Measurements from ENCODE around the gene TMEM244.
"Not testable (repeated sequence)": the region's sequence is repeated elsewhere in the genome, so short reads cannot be mapped to it uniquely, and the experiment has no call there.

Gene TMEM244

DNA sequence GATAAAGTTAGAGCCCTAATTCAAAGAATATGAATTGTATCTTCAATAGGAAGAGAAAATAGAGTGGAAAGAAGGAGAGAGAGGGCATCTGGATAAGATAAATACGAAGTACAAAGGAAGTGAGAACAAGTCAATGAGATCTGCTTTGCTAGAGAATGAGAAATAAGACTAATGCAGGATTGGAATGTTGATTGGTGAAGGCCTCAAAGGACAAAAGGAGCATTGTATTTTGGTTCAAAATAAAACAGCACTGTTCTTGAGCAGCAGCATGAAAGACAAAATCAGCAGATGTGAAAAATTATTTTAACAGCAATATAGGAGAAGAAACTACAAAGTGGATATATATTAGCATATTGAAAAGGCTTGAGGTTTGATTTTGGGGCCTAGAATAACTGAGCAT lies 5.1 kb upstream of the TMEM244 start:
- no peak for DNase-seq

- no peak for DNase-seq
Measured at GRCh38 chr6:129865013-129865412, 3.9 kb upstream of the TMEM244 start.

- DNase-seq: no peak
Measured at GRCh38 chr6:129863664-129864063, 2.5 kb upstream of the TMEM244 start.

DNA sequence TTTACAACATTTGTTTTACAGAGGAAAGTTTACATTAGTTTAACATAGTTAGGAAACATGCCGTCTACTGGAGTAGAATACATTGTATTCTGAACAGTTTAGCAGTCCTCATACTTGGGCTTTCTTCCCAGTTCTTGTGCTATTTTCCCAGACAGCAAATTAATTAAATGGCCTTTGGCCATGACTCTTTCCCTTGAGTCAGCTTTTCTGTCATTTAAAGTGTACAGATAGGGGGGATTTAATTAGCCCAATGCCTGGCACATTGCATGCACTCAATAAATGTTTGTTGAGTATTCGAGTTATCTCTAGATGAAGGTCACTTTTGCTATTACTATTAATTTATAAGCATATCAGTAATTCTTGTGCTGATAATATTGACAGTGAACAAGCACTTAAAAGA lies 1.6 kb downstream of the TMEM244 start:
- no peak for DNase-seq

- DNase-seq: no peak
Measured at GRCh38 chr6:129857838-129858237, 3.3 kb downstream of the TMEM244 start.

- no peak for DNase-seq
Measured at GRCh38 chr6:129853996-129854711, 7.0 kb downstream of the TMEM244 start.

DNA sequence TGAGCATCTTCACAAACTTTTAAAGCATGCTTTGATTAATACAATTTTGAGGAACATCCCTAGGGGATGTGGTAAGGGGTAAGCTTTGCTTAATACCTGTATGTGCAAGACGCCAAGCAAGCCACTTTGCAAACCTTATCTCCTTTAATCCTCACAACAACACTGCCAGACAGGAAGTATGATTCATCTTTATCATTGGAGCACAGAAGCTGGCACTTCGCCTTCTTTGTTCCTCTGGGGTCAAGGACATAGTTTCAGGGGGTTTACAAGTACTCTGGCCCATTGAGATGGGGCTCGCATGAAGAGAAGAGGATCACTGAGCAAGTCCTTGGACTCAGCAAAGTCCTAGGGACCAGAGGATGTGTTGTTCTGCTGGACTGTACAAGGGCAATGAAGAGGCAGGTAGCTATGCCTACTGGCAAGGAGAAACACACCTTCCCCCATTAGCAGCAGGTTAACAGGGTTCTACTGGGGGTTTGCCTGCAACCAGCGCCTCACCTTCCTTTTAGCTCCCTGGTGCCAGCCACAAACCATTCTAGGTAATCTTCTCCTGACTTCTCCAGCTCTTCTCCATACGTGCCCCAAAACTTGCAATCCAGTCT lies 8.8 kb downstream of the TMEM244 start:
- no peak for DNase-seq

GRCh38 chr6:129849456-129849855 lies 11.7 kb downstream of the TMEM244 start:
- DNase-seq: no peak

DNA sequence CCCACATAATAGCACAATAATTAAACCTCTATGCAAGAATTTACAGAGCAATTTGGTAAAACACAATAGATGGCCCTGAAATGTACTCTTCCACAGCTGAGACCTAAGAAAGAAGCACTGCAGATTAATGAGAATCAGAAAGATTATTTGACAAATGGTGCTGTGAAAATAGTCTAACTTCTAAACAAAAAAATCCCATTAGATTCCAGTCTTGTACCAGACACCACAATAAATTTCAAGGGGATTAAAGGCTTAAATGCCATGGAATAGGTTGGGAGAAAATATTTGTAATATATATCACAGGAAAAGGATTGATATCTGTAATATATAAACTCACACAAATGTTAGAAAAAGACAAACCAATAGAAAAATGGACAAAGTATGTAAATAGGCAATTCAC lies 14.4 kb downstream of the TMEM244 start:
- no peak for DNase-seq

DNA sequence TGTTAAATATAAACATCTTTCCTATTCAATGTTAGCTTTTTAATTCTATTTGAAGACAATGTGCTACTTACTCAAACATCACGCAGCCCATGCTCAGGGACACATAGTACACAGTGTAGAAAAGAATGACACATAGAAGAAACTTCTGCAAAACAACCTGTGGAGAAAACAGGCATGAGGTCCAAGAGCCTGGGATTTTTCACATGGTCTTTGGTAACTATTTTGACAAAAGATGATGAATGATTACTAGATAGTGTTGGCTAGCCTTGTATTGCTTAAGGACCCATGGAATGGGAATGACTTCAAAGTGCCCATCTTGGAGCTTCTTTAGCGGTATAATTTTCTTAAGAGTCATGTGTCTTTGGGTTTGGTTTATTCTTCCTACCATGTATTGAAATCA lies 15.4 kb downstream of the TMEM244 start:
- no peak for DNase-seq

DNA sequence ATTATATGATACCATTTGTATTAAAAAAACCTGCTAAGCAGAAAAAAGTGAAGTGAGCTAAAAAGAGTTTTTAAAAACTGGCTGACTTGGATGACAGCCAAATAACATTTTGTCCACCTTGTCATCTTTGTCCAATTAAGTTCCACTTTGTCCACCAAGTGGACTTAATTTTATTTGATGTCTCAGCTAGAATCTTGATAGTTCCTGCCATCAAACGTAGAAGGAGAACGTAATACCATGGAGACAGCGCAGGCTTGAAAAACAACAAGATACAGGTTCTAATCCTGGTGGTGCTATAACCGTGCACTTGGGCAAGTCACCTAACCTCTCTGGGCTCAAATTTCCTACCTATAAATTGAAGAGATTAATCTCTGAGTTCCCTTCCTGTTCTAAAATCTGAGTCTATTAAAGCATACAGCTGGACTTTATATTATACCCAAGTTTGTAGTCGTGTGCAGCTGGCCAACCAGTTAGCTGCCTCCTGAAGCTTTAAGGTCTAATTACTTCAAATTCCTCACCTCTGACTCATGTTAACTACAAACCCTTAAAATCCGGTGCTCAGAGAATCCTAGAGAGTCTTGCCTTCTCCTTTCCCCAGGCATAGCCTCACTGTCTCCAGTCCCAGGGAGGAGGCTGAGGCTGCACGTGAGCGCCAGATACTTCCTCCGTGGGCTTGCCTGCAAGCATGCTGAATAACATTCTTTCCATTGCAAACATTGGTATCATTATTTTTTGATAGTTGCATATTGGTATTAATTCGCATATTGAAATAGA lies 16.8 kb downstream of the TMEM244 start:
- no peak for DNase-seq

- no peak for DNase-seq
Measured at GRCh38 chr6:129843573-129843972, 17.5 kb downstream of the TMEM244 start.

DNA sequence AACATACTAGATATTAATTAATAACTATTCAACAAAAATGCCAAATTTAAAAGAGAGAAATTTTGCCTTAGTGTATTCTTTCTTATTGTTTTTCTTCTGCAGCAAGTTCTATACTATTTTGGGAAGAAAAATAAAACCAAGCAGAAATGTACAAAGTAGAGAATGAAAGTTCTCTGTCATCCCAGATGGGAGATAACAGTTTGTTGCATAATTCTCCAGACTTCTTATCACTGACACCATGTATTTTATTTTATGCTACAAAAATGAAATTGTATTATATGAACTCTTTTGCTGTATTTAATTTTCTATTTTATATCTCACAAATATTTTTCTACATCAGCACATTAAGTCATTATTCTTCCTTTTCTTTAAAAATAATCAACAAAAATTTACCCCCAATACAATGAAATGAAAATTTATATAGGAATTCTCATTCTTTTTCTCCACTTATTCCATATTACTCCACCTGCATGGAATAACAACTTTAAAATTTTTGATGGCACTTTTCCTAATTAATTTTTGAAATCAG lies 18.2 kb downstream of the TMEM244 start:
- DNase-seq: no peak

- DNase-seq: no peak
Measured at GRCh38 chr6:129842137-129842536, 19.0 kb downstream of the TMEM244 start.

- DNase-seq: not testable (repeated sequence)
Measured at GRCh38 chr6:129839562-129839961, 21.6 kb downstream of the TMEM244 start.

GRCh38 chr6:129835691-129836090 lies 25.4 kb downstream of the TMEM244 start:
- no peak for DNase-seq

DNA sequence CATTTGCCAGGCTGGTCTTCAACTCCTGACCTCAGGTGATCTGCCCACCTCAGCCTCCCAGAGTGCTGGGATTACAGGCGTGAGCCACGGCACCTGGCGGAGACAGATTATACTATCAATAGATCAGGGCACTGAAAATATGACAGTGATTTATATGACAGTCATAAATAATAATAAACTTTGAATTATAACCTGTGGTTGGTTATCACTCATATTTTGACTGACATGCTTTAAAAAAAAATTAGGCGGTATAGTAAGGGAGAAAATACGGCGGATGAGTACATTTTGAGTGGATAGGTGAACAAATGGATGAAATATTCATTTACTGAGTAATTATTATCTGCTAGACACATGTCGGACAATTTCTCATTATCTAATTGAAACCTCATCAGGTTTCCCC lies 28.8 kb downstream of the TMEM244 start:
- no peak for DNase-seq

GRCh38 chr6:129828229-129828628 lies 32.9 kb downstream of the TMEM244 start:
- DNase-seq: no peak

GRCh38 chr6:129818251-129818650 lies 42.9 kb downstream of the TMEM244 start:
- DNase-seq: no peak

- no peak for DNase-seq
Measured at GRCh38 chr6:129817821-129818220, 43.3 kb downstream of the TMEM244 start.

- no peak for DNase-seq
Measured at GRCh38 chr6:129817332-129817731, 43.8 kb downstream of the TMEM244 start.

DNA sequence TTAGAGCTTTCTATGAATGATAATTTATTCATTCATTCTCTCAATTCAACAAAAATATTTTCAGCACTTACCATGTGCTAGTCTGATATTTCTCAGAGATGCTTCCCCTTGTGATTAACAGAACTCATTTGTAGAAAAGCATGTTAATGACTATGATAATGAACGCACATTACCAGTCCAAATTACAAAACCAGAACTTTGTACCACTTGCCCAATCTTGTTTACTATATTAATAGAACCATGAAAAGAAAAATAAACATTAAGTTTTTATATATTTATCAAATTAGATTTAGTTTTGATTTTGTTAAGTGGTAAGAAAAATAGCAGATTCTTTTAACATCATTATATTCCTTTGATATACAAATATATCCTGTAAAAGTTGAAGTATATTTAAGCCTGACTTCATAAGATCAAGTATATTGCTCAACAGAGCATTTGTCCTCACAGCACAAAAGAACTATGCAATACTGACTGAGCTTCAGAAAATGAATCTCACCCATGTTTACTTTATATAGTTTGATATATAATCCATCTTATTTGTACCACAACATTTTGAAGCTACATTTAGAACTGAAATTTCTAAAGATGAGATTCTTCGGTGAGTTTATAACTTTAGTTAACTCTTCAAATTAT lies 48.9 kb downstream of the TMEM244 start:
- DNase-seq: no peak

DNA sequence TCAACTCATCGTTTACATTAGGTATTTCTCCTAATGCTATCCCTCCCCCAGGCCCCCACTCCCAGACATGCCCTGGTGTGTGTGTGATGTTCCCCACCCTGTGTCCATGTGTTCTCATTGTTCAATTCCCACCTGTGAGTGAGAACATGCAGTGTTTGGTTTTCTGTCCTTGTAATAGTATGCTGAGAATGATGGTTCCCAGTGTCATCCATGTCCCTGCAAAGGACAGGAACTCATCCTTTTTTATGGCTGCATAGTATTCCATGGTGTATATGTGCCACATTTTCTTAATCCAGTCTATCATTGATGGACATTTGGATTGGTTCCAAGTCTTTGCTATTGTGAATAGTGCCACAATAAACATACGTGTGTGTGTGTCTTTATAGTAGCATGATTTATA lies 54.0 kb downstream of the TMEM244 start:
- DNase-seq: not testable (repeated sequence)

Measured in stimulated activated naive CD4-positive, alpha-beta T cell treated with Interleukin-2 at 50 U/mL for 16 hours (primary cell).